Activated naive CD4-positive, alpha-beta T cell treated with anti-CD3 and anti-CD28 coated beads for 36 hours (primary cell): ENCODE measurements around the gene PYGO1. TPM values are rescaled to one million over a fixed set of nuclear protein-coding genes. Genes with fewer than 3 reads are reported as not detected.

Source experiments
- CTCF ChIA-PET: fragments of 350-600 bp; sonication (Branson Sonifier 250); formaldehyde crosslinking; loops from one replicate; lab custom pipeline; 2021; ENCODE audit warnings: antibody characterized with exemption; lab: Charles Lee
- DNase-seq: peaks from one replicate; pipeline ENCODE4 v3.0.0-alpha.2; 2020
- H3K27ac Mint-ChIP-seq: one replicate; pipeline ENCODE4 v1.8.0; 2021; ENCODE audit warnings: mild to moderate bottlenecking, mixed read lengths
- H3K27me3 Mint-ChIP-seq: one replicate; pipeline ENCODE4 v1.8.0; 2021; ENCODE audit warnings: low read depth, mixed read lengths
- H3K36me3 Mint-ChIP-seq: one replicate; pipeline ENCODE4 v1.8.0; 2021; ENCODE audit warnings: low read depth, mixed read lengths
- H3K4me1 Mint-ChIP-seq: one replicate; pipeline ENCODE4 v1.8.0; 2021; ENCODE audit warnings: low read depth, mixed read lengths
- H3K4me3 Mint-ChIP-seq: one replicate; pipeline ENCODE4 v1.8.0; 2021; ENCODE audit warnings: mild to moderate bottlenecking, moderate library complexity, mixed read lengths
- H3K9me3 Mint-ChIP-seq: one replicate; pipeline ENCODE4 v1.8.0; 2021; ENCODE audit warnings: mixed read lengths
- intact Hi-C: fragments of 100-400 bp; cut with micrococcal nuclease; formaldehyde crosslinking; loops from one replicate; pipeline ENCODE4 v1.15.1; 2023
- total RNA-seq, 2 experiments: library from RNA; stranded (reverse); gene quantifications; one replicate each; pipeline ENCODE4 v1.2.3, GENCODE V29; 2021

The PYGO1 gene, protein sequence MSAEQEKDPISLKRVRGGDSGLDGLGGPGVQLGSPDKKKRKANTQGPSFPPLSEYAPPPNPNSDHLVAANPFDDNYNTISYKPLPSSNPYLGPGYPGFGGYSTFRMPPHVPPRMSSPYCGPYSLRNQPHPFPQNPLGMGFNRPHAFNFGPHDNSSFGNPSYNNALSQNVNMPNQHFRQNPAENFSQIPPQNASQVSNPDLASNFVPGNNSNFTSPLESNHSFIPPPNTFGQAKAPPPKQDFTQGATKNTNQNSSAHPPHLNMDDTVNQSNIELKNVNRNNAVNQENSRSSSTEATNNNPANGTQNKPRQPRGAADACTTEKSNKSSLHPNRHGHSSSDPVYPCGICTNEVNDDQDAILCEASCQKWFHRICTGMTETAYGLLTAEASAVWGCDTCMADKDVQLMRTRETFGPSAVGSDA
- total RNA-seq: not detected

DNA sequence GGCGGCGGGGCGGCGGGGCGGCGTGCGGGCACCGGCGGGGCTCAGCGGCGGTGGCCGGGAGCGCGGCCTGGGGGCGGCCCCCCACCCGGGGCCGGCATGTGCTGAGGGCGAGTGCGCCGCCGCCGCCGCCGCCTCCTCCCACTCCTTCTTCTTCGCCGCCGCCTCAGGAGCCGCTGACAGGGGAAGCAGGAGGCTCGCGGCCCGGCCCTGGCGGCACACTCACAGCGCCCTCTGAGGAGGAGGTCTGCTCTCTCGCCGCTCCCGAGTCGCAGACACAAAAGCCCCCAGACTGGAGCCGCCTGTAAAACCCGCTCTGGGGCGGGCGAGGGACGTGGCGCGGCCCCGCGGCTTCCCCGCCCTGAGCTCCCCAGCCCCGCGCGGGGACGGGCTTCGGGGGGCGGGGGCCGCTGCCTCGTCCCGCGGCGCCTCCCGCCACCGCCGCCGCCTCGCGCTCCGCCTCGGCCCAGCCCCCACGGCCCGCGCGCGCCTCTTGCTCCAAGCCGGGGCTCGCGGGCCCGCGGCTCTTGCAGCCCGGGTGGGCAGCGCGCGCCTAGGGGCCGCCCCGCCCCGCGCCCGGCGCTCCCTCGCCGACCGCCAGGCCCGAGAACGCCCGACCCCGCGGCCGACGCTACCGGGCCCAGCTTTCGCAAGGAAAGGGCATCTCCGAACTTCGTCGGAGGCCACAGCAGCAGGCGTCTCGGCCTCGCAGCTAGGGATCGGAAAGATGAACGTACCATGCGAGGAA, at the start of gene PYGO1:
PYGO1 (minus strand) TSS at position 276 of the 745 bp plus-strand sequence. CDS start 462 bp downstream, outside the sequence.
- no peaks in the 10 kb centered on the region for H3K36me3 Mint-ChIP-seq
- H3K9me3 Mint-ChIP-seq: no peaks in the 10 kb centered on the region
- DNase-seq: peak; percentile 46
- no peak within 1 kb of the TSS for H3K27ac Mint-ChIP-seq
- CTCF ChIA-PET: interaction anchor here (1.3 kb wide), 1 partner anchor 55 kb away, joined by 4 read pairs; no protein-coding TSS in a partner anchor
- H3K4me1 Mint-ChIP-seq: no peaks in the 10 kb centered on the region
- intact Hi-C loops: no loop called here
- peaks cover 39% of the 10 kb centered on the region for H3K27me3 Mint-ChIP-seq
- peak within 1 kb of the TSS; percentile 39 for H3K4me3 Mint-ChIP-seq

DNA sequence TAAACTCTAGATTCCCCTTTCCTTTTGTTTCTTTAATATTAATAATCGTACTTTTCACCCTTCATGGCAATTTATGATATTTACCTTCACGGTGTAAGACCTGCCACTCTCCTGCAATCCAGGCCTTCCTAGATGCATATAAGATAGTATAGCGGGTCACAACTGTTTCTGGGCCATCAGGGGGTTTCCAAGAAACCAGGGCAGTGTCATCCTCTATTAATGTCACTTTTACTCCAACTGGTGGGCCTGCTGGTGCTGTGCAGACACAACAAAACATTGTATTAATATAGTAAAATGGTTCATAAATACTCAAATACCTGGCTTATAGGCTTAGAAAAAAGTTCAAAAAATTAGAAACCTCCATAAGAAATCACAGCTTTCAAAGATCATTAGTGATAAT, 48.9 kb upstream of the PYGO1 start:
- H3K27ac Mint-ChIP-seq: no peak overlapping the region
- intact Hi-C loops: no loop called here
- H3K36me3 Mint-ChIP-seq: no peaks in the 10 kb centered on the region
- no peaks in the 10 kb centered on the region for H3K27me3 Mint-ChIP-seq
- H3K4me3 Mint-ChIP-seq: no peak overlapping the region
- no peaks in the 10 kb centered on the region for H3K4me1 Mint-ChIP-seq
- no peak for DNase-seq
- CTCF ChIA-PET: no interaction called here
- H3K9me3 Mint-ChIP-seq: no peaks in the 10 kb centered on the region

DNA sequence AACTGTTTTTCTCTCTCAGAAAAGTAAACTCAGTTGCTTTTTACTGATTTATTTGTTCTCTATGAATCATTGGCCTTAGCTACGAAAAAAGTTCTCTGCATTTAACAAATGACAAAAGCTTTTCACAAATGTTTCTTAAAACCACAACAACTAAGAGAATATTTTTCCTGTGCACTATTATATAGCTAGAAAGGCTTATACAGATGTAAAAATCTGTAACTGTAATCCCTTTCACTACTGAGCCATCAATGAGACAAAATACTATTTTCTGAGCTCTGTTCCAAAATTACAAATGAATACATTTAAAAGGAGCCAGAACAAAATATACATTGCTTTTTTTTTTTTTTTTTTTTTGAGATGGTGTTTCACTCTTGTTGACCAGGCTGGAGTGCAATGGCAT, 45.6 kb upstream of the PYGO1 start:
- intact Hi-C loops: no loop called here
- Mint-ChIP-seq H3K4me3 (no peak overlapping the region), H3K27ac (no peak overlapping the region), H3K27me3 (no peaks in the 10 kb centered on the region), H3K9me3 (no peaks in the 10 kb centered on the region), H3K36me3 (no peaks in the 10 kb centered on the region), H3K4me1 (no peaks in the 10 kb centered on the region)
- CTCF ChIA-PET: interaction anchor here (0.9 kb wide), 1 partner anchor 15 kb away, joined by 3 read pairs; no protein-coding TSS in a partner anchor
- DNase-seq: no peak

DNA sequence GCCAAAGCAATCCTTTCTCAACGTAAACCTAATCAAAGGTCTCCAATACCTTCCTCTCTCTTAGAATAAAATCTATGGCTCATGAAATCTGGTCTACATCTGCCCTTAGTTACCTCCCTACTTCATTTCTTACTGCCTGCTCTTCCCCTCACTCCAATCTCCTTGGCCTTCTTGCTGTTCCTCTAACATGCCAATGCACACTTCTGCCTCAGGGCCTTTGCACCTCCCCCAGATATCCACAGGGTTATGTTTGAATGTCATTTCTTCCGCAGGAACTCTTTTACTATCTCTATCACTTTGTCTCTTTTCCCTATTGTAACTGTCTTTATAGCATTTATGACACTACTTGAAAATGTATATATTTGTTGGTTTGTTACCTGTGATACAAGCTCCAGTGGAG, 44.3 kb upstream of the PYGO1 start:
- intact Hi-C loops: no loop called here
- H3K9me3 Mint-ChIP-seq: no peaks in the 10 kb centered on the region
- CTCF ChIA-PET: no interaction called here
- H3K4me1 Mint-ChIP-seq: no peaks in the 10 kb centered on the region
- H3K36me3 Mint-ChIP-seq: no peaks in the 10 kb centered on the region
- no peak for DNase-seq
- no peaks in the 10 kb centered on the region for H3K27me3 Mint-ChIP-seq
- no peak overlapping the region for H3K4me3 Mint-ChIP-seq
- H3K27ac Mint-ChIP-seq: no peak overlapping the region

DNA sequence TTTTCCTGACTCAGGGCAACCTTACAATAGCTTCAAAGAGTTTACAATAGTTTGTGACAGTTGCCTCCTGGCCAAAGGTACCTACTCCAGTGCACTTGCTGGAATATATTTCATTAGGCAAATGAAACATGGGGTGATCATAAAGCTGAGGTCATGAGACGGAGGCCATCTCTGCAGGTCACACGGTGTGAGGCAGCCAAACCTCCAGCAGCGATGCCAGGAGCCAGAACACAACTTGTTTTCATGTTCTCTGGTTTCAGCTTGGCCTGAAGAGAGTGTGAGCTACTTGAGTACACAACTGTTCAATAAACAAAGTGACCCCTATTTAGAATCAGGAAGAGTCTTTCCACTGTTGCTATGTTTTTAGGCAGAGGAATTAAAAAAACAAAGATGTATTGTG, 42.7 kb upstream of the PYGO1 start:
- Mint-ChIP-seq H3K4me3 (no peak overlapping the region), H3K4me1 (no peaks in the 10 kb centered on the region), H3K36me3 (no peaks in the 10 kb centered on the region), H3K9me3 (no peaks in the 10 kb centered on the region), H3K27me3 (no peaks in the 10 kb centered on the region), H3K27ac (no peak overlapping the region)
- intact Hi-C loops: no loop called here
- CTCF ChIA-PET: no interaction called here
- DNase-seq: no peak

DNA sequence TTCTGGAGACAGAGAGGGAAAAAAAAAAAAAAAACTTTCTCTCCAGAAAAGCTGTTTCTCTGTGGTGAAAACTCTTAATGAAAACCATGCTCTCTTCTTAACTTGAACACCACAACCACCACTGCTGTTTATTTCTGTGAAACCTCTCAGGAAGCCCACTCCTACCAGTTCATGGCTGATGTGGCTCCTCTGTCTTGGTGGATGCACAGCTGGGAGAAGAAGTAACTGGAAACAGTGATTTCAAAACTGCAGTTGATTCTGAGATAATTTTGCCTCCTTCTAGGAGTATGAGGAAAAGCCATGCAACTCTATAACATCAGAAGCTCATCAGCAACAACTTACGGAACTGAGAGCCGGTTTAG, 40.2 kb upstream of the PYGO1 start:
- intact Hi-C loops: no loop called here
- no peaks in the 10 kb centered on the region for H3K4me1 Mint-ChIP-seq
- no peaks in the 10 kb centered on the region for H3K36me3 Mint-ChIP-seq
- H3K27me3 Mint-ChIP-seq: no peaks in the 10 kb centered on the region
- H3K27ac Mint-ChIP-seq: no peak overlapping the region
- H3K9me3 Mint-ChIP-seq: no peaks in the 10 kb centered on the region
- no peak for DNase-seq
- CTCF ChIA-PET: interaction anchor here (0.6 kb wide), 1 partner anchor 36 kb away, joined by 6 read pairs; no protein-coding TSS in a partner anchor
- H3K4me3 Mint-ChIP-seq: no peak overlapping the region

DNA sequence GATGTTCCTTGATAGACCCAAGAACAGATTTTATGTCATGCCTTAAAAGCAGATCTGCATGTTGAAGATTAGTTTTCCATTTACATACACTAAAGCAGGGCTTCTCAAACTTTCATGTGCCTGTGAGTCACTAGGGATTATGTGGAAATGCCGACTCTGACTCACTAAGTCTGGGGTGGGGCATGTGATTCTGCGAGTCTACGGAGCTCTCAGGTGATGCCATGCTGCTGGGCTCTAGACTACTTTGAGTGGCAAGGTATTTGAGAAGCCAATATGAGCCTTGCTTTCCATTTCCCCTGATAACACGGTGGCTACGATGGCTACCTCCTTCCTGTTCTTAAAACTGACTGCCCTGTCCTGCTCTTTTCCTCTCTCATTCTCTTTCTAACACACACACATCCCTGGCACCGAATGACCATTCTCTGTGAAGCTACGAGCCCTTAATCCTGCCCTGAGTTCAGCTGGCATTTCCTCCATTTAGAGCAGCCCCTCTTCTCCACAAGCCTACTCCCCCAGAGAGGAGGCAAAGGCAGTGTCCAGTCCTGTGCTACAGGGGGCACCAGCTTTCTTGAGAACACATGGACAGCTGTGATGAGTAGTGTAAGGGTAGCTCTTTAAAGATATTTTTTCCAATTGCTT, 39.7 kb upstream of the PYGO1 start:
- no peaks in the 10 kb centered on the region for H3K9me3 Mint-ChIP-seq
- H3K4me1 Mint-ChIP-seq: no peaks in the 10 kb centered on the region
- intact Hi-C loops: no loop called here
- no peaks in the 10 kb centered on the region for H3K27me3 Mint-ChIP-seq
- H3K4me3 Mint-ChIP-seq: no peak overlapping the region
- CTCF ChIA-PET: interaction anchor here (0.6 kb wide), 1 partner anchor 35 kb away, joined by 6 read pairs; no protein-coding TSS in a partner anchor
- DNase-seq: no peak
- H3K36me3 Mint-ChIP-seq: no peaks in the 10 kb centered on the region
- H3K27ac Mint-ChIP-seq: no peak overlapping the region

DNA sequence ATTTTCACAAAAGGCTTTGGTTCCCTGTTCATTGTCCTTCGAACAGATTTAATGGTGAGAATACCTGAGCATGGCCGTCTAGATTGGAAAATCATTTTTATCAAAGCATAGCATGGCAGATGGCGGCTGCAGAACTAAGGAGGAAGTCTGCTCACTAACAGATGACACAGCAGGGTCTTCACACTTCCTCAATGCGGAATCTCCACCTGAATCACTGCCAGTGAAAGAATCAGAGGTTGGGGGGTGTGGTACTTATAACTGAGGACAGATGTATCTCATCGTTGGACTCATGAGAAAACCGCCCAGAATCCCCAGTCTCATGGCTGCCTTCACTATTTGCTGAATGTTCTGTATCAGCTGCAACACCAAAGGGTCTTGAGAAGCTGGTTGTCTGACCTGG, 31.6 kb upstream of the PYGO1 start:
- intact Hi-C loops: no loop called here
- Mint-ChIP-seq H3K36me3 (no peaks in the 10 kb centered on the region), H3K4me3 (no peak overlapping the region), H3K27me3 (peaks cover 15% of the 10 kb centered on the region), H3K9me3 (no peaks in the 10 kb centered on the region), H3K27ac (no peak overlapping the region), H3K4me1 (no peaks in the 10 kb centered on the region)
- CTCF ChIA-PET: no interaction called here
- DNase-seq: no peak

DNA sequence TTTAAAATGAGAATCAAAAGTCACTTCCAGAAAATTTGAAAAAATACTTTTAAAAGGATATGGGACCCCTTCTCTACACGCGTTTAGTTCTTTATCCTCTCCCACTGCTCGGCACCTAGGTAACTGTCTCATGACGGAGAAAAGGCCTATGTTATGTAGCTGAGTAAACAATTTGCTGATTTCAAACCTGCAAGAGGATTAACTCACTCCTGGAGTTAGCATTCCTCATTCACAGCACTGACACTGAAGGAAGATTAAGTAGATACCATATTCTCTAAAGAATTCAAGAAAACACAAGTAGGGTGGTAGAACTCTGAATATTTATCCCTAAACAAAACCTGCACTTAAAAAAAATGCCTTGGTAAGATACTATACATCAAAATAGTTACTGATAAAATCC, 30.2 kb upstream of the PYGO1 start:
- H3K4me1 Mint-ChIP-seq: no peaks in the 10 kb centered on the region
- intact Hi-C loops: no loop called here
- no peak overlapping the region for H3K4me3 Mint-ChIP-seq
- DNase-seq: no peak
- H3K36me3 Mint-ChIP-seq: no peaks in the 10 kb centered on the region
- CTCF ChIA-PET: interaction anchor here (0.7 to 1.2 kb wide), 3 partner anchors 28 to 874 kb away, joined by 3 to 4 read pairs (median 3); no protein-coding TSS in a partner anchor
- no peak overlapping the region for H3K27ac Mint-ChIP-seq
- no peaks in the 10 kb centered on the region for H3K9me3 Mint-ChIP-seq
- peaks cover 26% of the 10 kb centered on the region for H3K27me3 Mint-ChIP-seq

DNA sequence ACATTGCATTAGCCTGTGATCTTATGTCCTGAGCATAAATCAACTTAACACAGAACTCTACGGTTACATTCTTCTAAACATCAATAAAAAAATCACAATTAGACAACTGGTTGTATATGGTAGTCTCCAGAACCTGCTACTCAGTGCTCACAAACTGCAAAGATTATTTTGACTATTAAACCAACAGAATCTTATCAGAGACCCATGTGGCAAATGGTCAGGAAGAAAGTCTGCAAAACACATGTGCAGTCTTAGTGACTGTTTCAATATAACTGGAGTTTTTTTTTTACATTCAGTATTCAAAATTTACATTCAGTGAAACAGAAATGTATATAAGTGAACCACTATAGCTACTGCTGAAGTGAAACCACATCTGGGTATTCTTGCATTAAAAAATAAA, 27.3 kb upstream of the PYGO1 start:
- intact Hi-C loops: no loop called here
- H3K27me3 Mint-ChIP-seq: peaks cover 32% of the 10 kb centered on the region

DNA sequence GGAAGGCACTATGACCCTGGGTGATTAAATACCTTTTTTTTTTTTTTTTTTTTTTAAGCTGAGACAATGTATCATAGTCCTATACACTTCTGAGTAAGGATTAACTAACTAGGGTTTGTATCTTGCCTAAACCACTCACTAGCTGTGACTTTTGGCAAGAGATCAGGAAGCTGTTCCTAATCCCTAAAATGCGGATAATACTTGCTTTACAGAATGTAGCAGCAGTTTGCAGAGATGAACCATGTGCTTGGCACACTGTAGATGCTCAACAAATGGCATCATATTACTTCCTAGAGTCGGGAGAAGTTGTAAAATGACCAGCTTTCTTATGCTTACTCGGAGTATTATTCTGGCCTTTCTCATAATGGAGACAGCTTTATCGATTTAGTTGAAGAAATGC, 25.6 kb upstream of the PYGO1 start:
- Mint-ChIP-seq H3K4me1 (no peaks in the 10 kb centered on the region), H3K4me3 (no peak overlapping the region)

More for the DNA sequence above, 27.3 kb upstream of the PYGO1 start:
- no peak for DNase-seq
- Mint-ChIP-seq H3K4me3 (no peak overlapping the region), H3K9me3 (no peaks in the 10 kb centered on the region), H3K4me1 (no peaks in the 10 kb centered on the region), H3K36me3 (no peaks in the 10 kb centered on the region), H3K27ac (no peak overlapping the region)
- CTCF ChIA-PET: no interaction called here

DNA sequence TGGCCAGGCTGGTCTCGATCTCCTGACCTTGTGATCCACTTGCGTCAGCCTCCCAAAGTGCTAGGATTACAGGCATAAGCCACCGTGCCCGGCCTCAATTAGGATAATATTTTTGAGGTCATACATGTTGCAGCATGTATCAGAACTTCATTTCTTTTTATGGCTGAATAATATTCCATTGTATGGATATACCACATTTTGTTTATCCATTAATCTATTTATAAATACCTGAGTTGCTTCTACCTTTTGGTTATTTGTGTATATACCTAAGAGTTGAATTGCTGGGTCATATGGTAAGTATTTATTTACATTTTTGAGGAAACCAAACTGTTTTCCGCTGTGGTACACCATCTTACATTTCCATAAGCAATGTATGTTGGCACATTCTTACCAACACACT, 18.1 kb upstream of the PYGO1 start:
- peaks cover 12% of the 10 kb centered on the region for H3K27me3 Mint-ChIP-seq
- no peak overlapping the region for H3K27ac Mint-ChIP-seq
- CTCF ChIA-PET: no interaction called here
- H3K36me3 Mint-ChIP-seq: no peaks in the 10 kb centered on the region
- no peaks in the 10 kb centered on the region for H3K4me1 Mint-ChIP-seq
- H3K4me3 Mint-ChIP-seq: no peak overlapping the region
- H3K9me3 Mint-ChIP-seq: peaks cover 13% of the 10 kb centered on the region
- DNase-seq: no peak
- intact Hi-C loops: no loop called here

More for the DNA sequence above, 25.6 kb upstream of the PYGO1 start:
- CTCF ChIA-PET: interaction anchor here (0.6 kb wide), 1 partner anchor 118 kb away, joined by 3 read pairs; no protein-coding TSS in a partner anchor
- H3K9me3 Mint-ChIP-seq: no peaks in the 10 kb centered on the region
- H3K36me3 Mint-ChIP-seq: no peaks in the 10 kb centered on the region
- intact Hi-C loops: no loop called here
- no peak for DNase-seq
- H3K27me3 Mint-ChIP-seq: peaks cover 28% of the 10 kb centered on the region
- H3K27ac Mint-ChIP-seq: no peak overlapping the region
